Hepatocyte (in vitro differentiated cells): ENCODE results near the gene TMEM52B.

ENCODE experiments used
- CTCF ChIP-seq: fragments of 200-600 bp; sonication (generic); IDR thresholded peaks from 2 replicates; pipeline ENCODE4 v1.5.1; 2016; ENCODE audit warnings: antibody characterized with exemption, mild to moderate bottlenecking; ENCODE audit not compliant: poor library complexity
- EZH2phosphoT487 ChIP-seq: fragments of 200-600 bp; sonication (generic); IDR thresholded peaks from one replicate; pipeline ENCODE4 v1.6.1; 2018; ENCODE audit warnings: antibody characterized with exemption, mild to moderate bottlenecking, low read depth, moderate library complexity; ENCODE audit not compliant: unreplicated experiment, severe bottlenecking

- no peak for TF ChIP-seq CTCF
- TF ChIP-seq EZH2phosphoT487: no peak
Observed at GRCh38 chr12:10220398-10221077, 41.7 kb downstream of the TMEM52B start.
